CD14-positive monocyte (primary cell): ENCODE data around the gene EFCAB8. TPM values are rescaled to one million over a fixed set of nuclear protein-coding genes. Genes with fewer than 3 reads are reported as not detected.

ENCODE experiments used
- DNase-seq, 3 donors: peaks; one replicate each; pipeline ENCODE4 v3.0.0-alpha.2; 2011 to 2022
- H2AFZ ChIP-seq: 2 replicates; pipeline ENCODE4 v1.6.0; 2012; ENCODE audit warnings: mild to moderate bottlenecking, low read depth, low read length, inconsistent platforms; ENCODE audit not compliant: insufficient read depth, poor library complexity, severe bottlenecking
- H3K27ac ChIP-seq, 2 donors: 1 replicate in 1 of 2; 2 replicates in 1 of 2; pipeline ENCODE4 v1.5.1; 2012 to 2013; ENCODE audit warnings: low read length in 2 of 2, control low read depth in 1 of 2, inconsistent platforms in 1 of 2, low read depth in 1 of 2, mild to moderate bottlenecking in 1 of 2
- H3K27me3 ChIP-seq, 2 donors: one replicate each; pipeline versions ENCODE4 v1.6.0 to v1.6.1; 2011 to 2013; ENCODE audit warnings: low read length in 2 of 2; ENCODE audit not compliant: control insufficient read depth in 2 of 2, insufficient read depth in 2 of 2
- H3K36me3 ChIP-seq, 2 donors: replicated peaks in 1 of 2; 1 replicate in 1 of 2; 2 replicates in 1 of 2; pipeline versions ENCODE4 v1.5.1 to v1.6.1; 2012 to 2013; ENCODE audit warnings: low read length in 2 of 2, control low read depth in 1 of 2, inconsistent platforms in 1 of 2, mild to moderate bottlenecking in 1 of 2; ENCODE audit not compliant: insufficient read depth in 2 of 2, control insufficient read depth in 1 of 2
- H3K4me1 ChIP-seq, 2 donors: 1 replicate in 1 of 2; 2 replicates in 1 of 2; pipeline versions ENCODE4 v1.5.1 to v1.6.1; 2012 to 2013; ENCODE audit warnings: low read length in 2 of 2, control low read depth in 1 of 2, inconsistent platforms in 1 of 2, mild to moderate bottlenecking in 1 of 2, moderate library complexity in 1 of 2; ENCODE audit not compliant: insufficient read depth in 2 of 2, control insufficient read depth in 1 of 2
- H3K4me2 ChIP-seq: replicated peaks from 2 replicates; pipeline ENCODE3; 2012; ENCODE audit warnings: low read length, moderate library complexity, mild to moderate bottlenecking; ENCODE audit not compliant: poor library complexity, severe bottlenecking; ENCODE audit errors: extremely low read depth
- H3K4me3 ChIP-seq, 3 experiments: fragments of 200-600 bp in 1 of 3; sonication (generic) in 1 of 3; replicated peaks in 1 of 3; 1 replicate in 2 of 3; 2 replicates in 1 of 3; pipeline ENCODE4 v1.5.1; 2011 to 2013; ENCODE audit warnings: low read length in 3 of 3, mild to moderate bottlenecking in 3 of 3, control low read depth in 2 of 3, low read depth in 2 of 3, inconsistent platforms in 1 of 3, moderate library complexity in 1 of 3
- H3K79me2 ChIP-seq: 2 replicates; pipeline ENCODE4 v1.6.0; 2012; ENCODE audit warnings: mild to moderate bottlenecking, control low read depth, inconsistent platforms, low read length, moderate library complexity; ENCODE audit not compliant: insufficient read depth
- H3K9ac ChIP-seq: 2 replicates; pipeline ENCODE4 v1.6.0; 2017; ENCODE audit warnings: low read length, mild to moderate bottlenecking; ENCODE audit not compliant: insufficient read depth, poor library complexity, severe bottlenecking
- H3K9me3 ChIP-seq, 2 donors: replicated peaks in 1 of 2; 1 replicate in 1 of 2; 2 replicates in 1 of 2; pipeline versions ENCODE4 v1.5.1 to v1.6.1; 2012 to 2013; ENCODE audit warnings: low read length in 2 of 2, control low read depth in 1 of 2; ENCODE audit not compliant: control insufficient read depth in 1 of 2, insufficient read depth in 1 of 2
- H4K20me1 ChIP-seq: 2 replicates; pipeline ENCODE4 v1.6.0; 2012; ENCODE audit warnings: mild to moderate bottlenecking, low read length, control low read depth, moderate library complexity; ENCODE audit not compliant: insufficient read depth
- H3K27ac Mint-ChIP-seq, 7 donors: one replicate each; pipeline ENCODE4 v1.8.0; 2020; ENCODE audit warnings: mild to moderate bottlenecking in 7 of 7, mixed read lengths in 7 of 7, moderate library complexity in 6 of 7, inconsistent platforms in 2 of 7
- H3K27me3 Mint-ChIP-seq, 3 donors: one replicate each; pipeline ENCODE4 v1.8.0; 2021 to 2022; ENCODE audit warnings: low read depth in 3 of 3, mild to moderate bottlenecking in 3 of 3, mixed read lengths in 3 of 3, moderate library complexity in 3 of 3, inconsistent platforms in 1 of 3
- H3K36me3 Mint-ChIP-seq, 2 donors: one replicate each; pipeline ENCODE4 v1.8.0; 2020; ENCODE audit warnings: mixed read lengths in 2 of 2, inconsistent platforms in 1 of 2, mild to moderate bottlenecking in 1 of 2
- H3K4me1 Mint-ChIP-seq: one replicate; pipeline ENCODE4 v1.8.0; 2020; ENCODE audit warnings: mild to moderate bottlenecking, mixed read lengths
- H3K4me3 Mint-ChIP-seq, 2 donors: one replicate each; pipeline ENCODE4 v1.8.0; 2020; ENCODE audit warnings: mild to moderate bottlenecking in 2 of 2, mixed read lengths in 2 of 2, moderate library complexity in 1 of 2
- H3K9me3 Mint-ChIP-seq, 7 donors: one replicate each; pipeline ENCODE4 v1.8.0; 2020 to 2022; ENCODE audit warnings: mixed read lengths in 7 of 7, mild to moderate bottlenecking in 6 of 7, moderate library complexity in 6 of 7, inconsistent platforms in 2 of 7
- CTCF ChIP-seq: fragments of 200-600 bp; IDR thresholded peaks from one replicate; pipeline ENCODE4 v1.8.0; 2022; ENCODE audit warnings: antibody characterized with exemption, mild to moderate bottlenecking
- WGBS: methylation state at CpG from one replicate; pipeline ENCODE4 v1.1.5; 2013; ENCODE audit warnings: missing lambda C conversion rate; ENCODE audit not compliant: insufficient coverage; 5-methylcytosine and 5-hydroxymethylcytosine counted together
- intact Hi-C, 2 donors: fragments of 100-400 bp; cut with micrococcal nuclease; formaldehyde crosslinking; loops; one replicate each; pipeline versions ENCODE4 v1.15.0 to v1.15.1; 2023
- polyA plus RNA-seq, 3 donors: library from polyadenylated mRNA; depleted of rRNA in 1 of 3; unstranded in 2 of 3; stranded (reverse) in 1 of 3; fragments of 300-500 nt in 2 of 3; fragments of >200 nt in 1 of 3; fragmentation: Illumina TruSeq in 2 of 3; gene quantifications; 1 replicate in 2 of 3; 2 replicates in 1 of 3; pipeline ENCODE4 v1.2.3, GENCODE V29; 2012 to 2021

Gene EFCAB8
- polyA plus RNA-seq, 3 donors, result 0.45 TPM; not detected in 2

GRCh38 chr20:33004141-33004751 lies 145.5 kb downstream of the EFCAB8 start, which contains the start of gene SUN5:
Gene SUN5, minus strand, starts transcription at chr20:33004433. Its CDS starts 93 bp downstream, at chr20:33004340.
- Histone ChIP-seq H3K79me2 (no peaks in the 10 kb centered on the region), H3K9ac (no peak within 1 kb of the TSS), H3K4me1 (peaks cover 6% of the 10 kb centered on the region in 2 donors), H3K4me3 (no peak within 1 kb of the TSS), H3K4me2 (no peak within 1 kb of the TSS), H4K20me1 (no peaks in the 10 kb centered on the region), H3K9me3 (no peaks in the 10 kb centered on the region), H3K27me3 (no peaks in the 10 kb centered on the region), H2AFZ (no peak within 1 kb of the TSS), H3K27ac (no peak within 1 kb of the TSS), H3K36me3 (no peaks in the 10 kb centered on the region)
- Mint-ChIP-seq H3K9me3 (peaks cover 0 to 7% (median 3%) of the 10 kb centered on the region in 7 donors), H3K4me1 (peaks cover 11% of the 10 kb centered on the region), H3K4me3 (no peak within 1 kb of the TSS), H3K27ac (no peak within 1 kb of the TSS), H3K27me3 (peaks cover 0 to 3% (median 1%) of the 10 kb centered on the region in 3 donors), H3K36me3 (no peaks in the 10 kb centered on the region)
- intact Hi-C loops, result no loop called here
- no peak for DNase-seq
- WGBS, result 94% methylated on average over 6 of the region's 6 CpGs
- no peak for TF ChIP-seq CTCF

GRCh38 chr20:33005132-33005566 lies 146.4 kb downstream of the EFCAB8 start:
- intact Hi-C loops, result no loop called here
- H3K27me3 ChIP-seq, result no peaks in the 10 kb centered on the region
- no peak overlapping the region for H3K27ac Mint-ChIP-seq
- H4K20me1 ChIP-seq, result no peaks in the 10 kb centered on the region
- no peaks in the 10 kb centered on the region for H3K9me3 ChIP-seq
- H3K4me2 ChIP-seq, result no peak overlapping the region
- 54% methylated on average over 2 of the region's 4 CpGs for WGBS
- DNase-seq, result peak; percentile 3 to 16 (median 5)
- H3K27ac ChIP-seq, result no peak overlapping the region
- peaks cover 0 to 3% (median 1%) of the 10 kb centered on the region in 3 donors for H3K27me3 Mint-ChIP-seq
- peaks cover 0 to 7% (median 3%) of the 10 kb centered on the region in 7 donors for H3K9me3 Mint-ChIP-seq
- H3K79me2 ChIP-seq, result no peaks in the 10 kb centered on the region
- no peak overlapping the region for H3K4me3 Mint-ChIP-seq
- peaks cover 2% of the 10 kb centered on the region for H3K4me1 Mint-ChIP-seq
- no peak overlapping the region for H2AFZ ChIP-seq
- H3K36me3 Mint-ChIP-seq, result no peaks in the 10 kb centered on the region
- H3K36me3 ChIP-seq, result no peaks in the 10 kb centered on the region
- H3K4me3 ChIP-seq, result no peak overlapping the region
- peak; percentile 75 for TF ChIP-seq CTCF
- H3K4me1 ChIP-seq, result peaks cover under 1% of the 10 kb centered on the region in 2 donors
- no peak overlapping the region for H3K9ac ChIP-seq
